ENCODE measurements around the gene SFXN4.

DNA sequence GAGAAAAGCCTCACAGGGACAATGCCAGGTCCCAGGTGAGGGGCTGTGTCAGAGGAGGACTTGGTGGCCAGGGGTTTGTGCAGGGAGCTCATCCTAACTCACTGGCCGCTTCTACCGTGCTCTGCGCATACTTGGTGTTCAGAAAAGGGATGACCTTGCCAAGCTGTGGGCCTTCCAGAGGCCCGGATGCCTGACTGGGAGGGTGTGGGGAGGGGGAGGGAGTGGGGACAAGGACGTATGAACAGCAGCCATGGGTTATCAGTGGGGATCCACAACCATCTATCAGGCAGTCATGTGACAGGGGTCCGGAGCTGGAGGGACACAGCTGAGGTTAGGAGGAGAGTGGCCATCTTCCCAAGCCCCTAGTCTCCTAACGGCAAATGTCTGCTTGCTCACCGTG, 6.2 kb downstream of the SFXN4 start:
- TF ChIP-seq, protein P1, sequence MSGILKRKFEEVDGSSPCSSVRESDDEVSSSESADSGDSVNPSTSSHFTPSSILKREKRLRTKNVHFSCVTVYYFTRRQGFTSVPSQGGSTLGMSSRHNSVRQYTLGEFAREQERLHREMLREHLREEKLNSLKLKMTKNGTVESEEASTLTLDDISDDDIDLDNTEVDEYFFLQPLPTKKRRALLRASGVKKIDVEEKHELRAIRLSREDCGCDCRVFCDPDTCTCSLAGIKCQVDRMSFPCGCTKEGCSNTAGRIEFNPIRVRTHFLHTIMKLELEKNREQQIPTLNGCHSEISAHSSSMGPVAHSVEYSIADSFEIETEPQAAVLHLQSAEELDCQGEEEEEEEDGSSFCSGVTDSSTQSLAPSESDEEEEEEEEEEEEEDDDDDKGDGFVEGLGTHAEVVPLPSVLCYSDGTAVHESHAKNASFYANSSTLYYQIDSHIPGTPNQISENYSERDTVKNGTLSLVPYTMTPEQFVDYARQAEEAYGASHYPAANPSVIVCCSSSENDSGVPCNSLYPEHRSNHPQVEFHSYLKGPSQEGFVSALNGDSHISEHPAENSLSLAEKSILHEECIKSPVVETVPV (CRISPR knock-in tag; IDR thresholded peaks at IDR 0.05): no peak
- TF ChIP-seq TOX (CRISPR knock-in tag; IDR thresholded peaks at IDR 0.05; ENCODE audit: borderline replicate concordance) (no peak), ESRRG (CRISPR knock-in tag; IDR thresholded peaks at IDR 0.05) (no peak)
